T-cell (primary cell): ENCODE measurements around the gene FAM177A1. TPM values are rescaled to one million over a fixed set of nuclear protein-coding genes. Genes with fewer than 3 reads are reported as not detected.

ENCODE experiments used
- ATAC-seq, 4 experiments: fragments of 200-7000 bp in 3 of 4; fragments of 150-1000 bp in 1 of 4; cut with Tn5 transposase; replicated peaks in 1 of 4; 1 replicate in 3 of 4; 2 replicates in 1 of 4; pipeline ENCODE4 v1.10.0; 2021; ENCODE audit warnings: moderate library complexity in 3 of 4, mild to moderate bottlenecking in 2 of 4, moderate number of reproducible peaks in 1 of 4
- CTCF ChIA-PET, 2 donors: fragments of 300-600 bp; sonication (Branson Sonifier 250); formaldehyde crosslinking; loops; one replicate each; lab custom pipeline; 2022; ENCODE audit warnings: antibody characterized with exemption in 2 of 2; lab: Charles Lee
- POLR2A ChIA-PET, 2 donors: fragments of 300-600 bp; sonication (Branson Sonifier 250); formaldehyde crosslinking; loops; one replicate each; lab custom pipeline; 2022; ENCODE audit warnings: antibody characterized with exemption in 2 of 2; lab: Charles Lee
- DNase-seq, 35 experiments: peaks; one replicate each; pipeline versions ENCODE4 v3.0.0 to v3.0.0-alpha.2; 2013 to 2023
- H3K27ac ChIP-seq: one replicate; pipeline ENCODE4 v1.5.1; 2013; ENCODE audit warnings: low read length
- H3K27me3 ChIP-seq, 2 experiments: replicated peaks in 1 of 2; 1 replicate in 1 of 2; 2 replicates in 1 of 2; pipeline versions ENCODE4 v1.6.1 to v1.7.0; 2013; ENCODE audit warnings: low read length in 1 of 2, mixed read lengths in 1 of 2; ENCODE audit not compliant: control insufficient read depth in 2 of 2, insufficient read depth in 2 of 2; ENCODE audit errors: extremely low read depth in 1 of 2
- H3K36me3 ChIP-seq, 2 donors: 1 replicate in 1 of 2; 2 replicates in 1 of 2; pipeline versions ENCODE4 v1.6.1 to v1.7.0; 2013; ENCODE audit warnings: low read length in 1 of 2; ENCODE audit not compliant: control insufficient read depth in 2 of 2, insufficient read depth in 1 of 2; ENCODE audit errors: extremely low read depth in 1 of 2
- H3K4me1 ChIP-seq, 2 experiments: 1 replicate in 1 of 2; 2 replicates in 1 of 2; pipeline versions ENCODE4 v1.6.1 to v1.7.0; 2013; ENCODE audit warnings: low read length in 2 of 2, mixed read lengths in 1 of 2; ENCODE audit not compliant: insufficient read depth in 2 of 2, control insufficient read depth in 1 of 2; ENCODE audit errors: extremely low read depth in 1 of 2
- H3K4me3 ChIP-seq, 2 donors: 1 replicate in 1 of 2; 2 replicates in 1 of 2; pipeline versions ENCODE4 v1.5.1 to v1.7.0; 2013; ENCODE audit warnings: mild to moderate bottlenecking in 2 of 2, low read length in 1 of 2, moderate library complexity in 1 of 2; ENCODE audit not compliant: control insufficient read depth in 1 of 2; ENCODE audit errors: extremely low read depth in 1 of 2
- H3K9me3 ChIP-seq: 2 replicates; pipeline ENCODE4 v1.7.0; 2013
- H3K27ac Mint-ChIP-seq, 2 donors: one replicate each; pipeline ENCODE4 v1.8.0; 2020 to 2021; ENCODE audit warnings: mild to moderate bottlenecking in 2 of 2, mixed read lengths in 2 of 2
- H3K27me3 Mint-ChIP-seq, 2 donors: one replicate each; pipeline ENCODE4 v1.8.0; 2021 to 2022; ENCODE audit warnings: mixed read lengths in 2 of 2
- H3K36me3 Mint-ChIP-seq: one replicate; pipeline ENCODE4 v1.8.0; 2021; ENCODE audit warnings: mixed read lengths
- H3K4me1 Mint-ChIP-seq, 3 donors: one replicate each; pipeline ENCODE4 v1.8.0; 2020 to 2022; ENCODE audit warnings: mixed read lengths in 3 of 3, mild to moderate bottlenecking in 1 of 3
- H3K4me3 Mint-ChIP-seq, 3 donors: one replicate each; pipeline ENCODE4 v1.8.0; 2020 to 2022; ENCODE audit warnings: mild to moderate bottlenecking in 3 of 3, mixed read lengths in 3 of 3, moderate library complexity in 3 of 3
- H3K9me3 Mint-ChIP-seq, 3 donors: one replicate each; pipeline ENCODE4 v1.8.0; 2020 to 2022; ENCODE audit warnings: mixed read lengths in 3 of 3
- WGBS: methylation state at CpG from one replicate; pipeline ENCODE4 v1.1.5; 2013; ENCODE audit warnings: missing lambda C conversion rate; ENCODE audit not compliant: insufficient coverage; 5-methylcytosine and 5-hydroxymethylcytosine counted together
- total RNA-seq, 35 experiments: library from RNA in 6 of 35; stranded (reverse) in 6 of 35; fragments of 120-200 nt in 1 of 35; gene quantifications; one replicate each; pipeline versions ENCODE4 v1.2.1 to v1.2.4 and lab custom pipeline; 2013 to 2026

Gene FAM177A1
- total RNA-seq, 5 donors from 2014 or later (not counting 1 experiment from before 2014, with no cell fraction given), result 35.7 to 141 (median 38.7) TPM

GRCh38 chr14:35122696-35123387 lies 76.8 kb downstream of the FAM177A1 start:
- Histone ChIP-seq H3K27me3 (no peaks in the 10 kb centered on the region), H3K27ac (peak overlapping the region; percentile 99), H3K4me3 (peak overlapping the region; percentile 92 to 94), H3K4me1 (peaks cover 15 to 48% of the 10 kb centered on the region in 2 experiments), H3K9me3 (no peaks in the 10 kb centered on the region), H3K36me3 (peaks cover 0 to 13% of the 10 kb centered on the region in 2 donors)
- 0% methylated on average over 4 of the region's 23 CpGs for WGBS
- Mint-ChIP-seq H3K27me3 (no peaks in the 10 kb centered on the region), H3K4me3 (peak overlapping the region; percentile 98 to 99 (median 98)), H3K36me3 (peaks cover 19% of the 10 kb centered on the region), H3K9me3 (no peaks in the 10 kb centered on the region), H3K4me1 (peaks cover 72 to 79% (median 73%) of the 10 kb centered on the region in 3 donors), H3K27ac (peak overlapping the region; percentile 100)
- ChIA-PET POLR2A (interaction anchor here (0.5 to 3.9 kb wide), 8 partner anchors 12 to 293 kb away, joined by 3 to 35 read pairs (median 12); partner anchors contain the start of genes NFKBIA (in 2 of the 2) and FAM177A1 (in 1 of the 2)), CTCF (interaction anchor here in 1 of 2 donors (0.8 to 3.1 kb wide), 5 partner anchors 18 to 286 kb away, joined by 3 to 26 read pairs (median 8); partner anchors contain the start of genes FAM177A1, NFKBIA and SRP54)
- no peak for ATAC-seq
- peak in 2 of 35 experiments; percentile 4 to 7 for DNase-seq

- no peak for ATAC-seq
- peak in 1 of 35 experiments; percentile 9 for DNase-seq
- Mint-ChIP-seq H3K4me3 (peak overlapping the region; percentile 98 to 99 (median 98)), H3K36me3 (peaks cover 21% of the 10 kb centered on the region), H3K4me1 (peaks cover 72 to 79% (median 75%) of the 10 kb centered on the region in 3 donors), H3K27ac (peak overlapping the region; percentile 100), H3K27me3 (no peaks in the 10 kb centered on the region), H3K9me3 (no peaks in the 10 kb centered on the region)
- Histone ChIP-seq H3K9me3 (no peaks in the 10 kb centered on the region), H3K36me3 (peaks cover 0 to 14% of the 10 kb centered on the region in 2 donors), H3K27me3 (no peaks in the 10 kb centered on the region), H3K27ac (peak overlapping the region; percentile 99), H3K4me3 (peak overlapping the region; percentile 92 to 94), H3K4me1 (peaks cover 15 to 48% of the 10 kb centered on the region in 2 experiments)
- ChIA-PET CTCF (interaction anchor here (0.5 to 3.1 kb wide), 9 partner anchors 12 to 351 kb away, joined by 3 to 26 read pairs (median 5); partner anchors contain the start of genes FAM177A1 (in 1 of the 2), NFKBIA (in 1 of the 2) and SRP54 (in 1 of the 2)), POLR2A (interaction anchor here (0.5 to 3.9 kb wide), 11 partner anchors 10 to 584 kb away, joined by 3 to 35 read pairs (median 5); partner anchors contain the start of genes NFKBIA (in 2 of the 2), EAPP (in 1 of the 2) and FAM177A1 (in 1 of the 2))
- 70% methylated on average over 2 of the region's 3 CpGs for WGBS
Measured at GRCh38 chr14:35123388-35123703, 77.3 kb downstream of the FAM177A1 start.

GRCh38 chr14:35124127-35124526 lies 78.1 kb downstream of the FAM177A1 start:
- DNase-seq (no peak), ATAC-seq (no peak)
- Mint-ChIP-seq H3K4me1 (peaks cover 73 to 77% (median 76%) of the 10 kb centered on the region in 3 donors), H3K27me3 (no peaks in the 10 kb centered on the region), H3K36me3 (peaks cover 27% of the 10 kb centered on the region), H3K4me3 (peak overlapping the region; percentile 98 to 99 (median 98)), H3K9me3 (no peaks in the 10 kb centered on the region), H3K27ac (peak overlapping the region; percentile 100)
- H3K4me1 ChIP-seq, result peaks cover 15 to 44% of the 10 kb centered on the region in 2 experiments
- WGBS, result no CpG with 5 or more reads among the region's 1 CpG
- no peaks in the 10 kb centered on the region for H3K27me3 ChIP-seq
- CTCF ChIA-PET, result interaction anchor here (0.5 to 3.1 kb wide), 10 partner anchors 11 to 352 kb away, joined by 3 to 26 read pairs (median 4); partner anchors contain the start of genes FAM177A1 (in 1 of the 2), NFKBIA (in 1 of the 2) and SRP54 (in 1 of the 2)
- peaks cover 0 to 18% of the 10 kb centered on the region in 2 donors for H3K36me3 ChIP-seq
- POLR2A ChIA-PET, result interaction anchor here (0.5 to 3.9 kb wide), 11 partner anchors 11 to 292 kb away, joined by 3 to 35 read pairs (median 3); partner anchors contain the start of genes NFKBIA (in 2 of the 2) and FAM177A1 (in 1 of the 2)
- H3K27ac ChIP-seq, result no peak overlapping the region
- no peaks in the 10 kb centered on the region for H3K9me3 ChIP-seq
- no peak overlapping the region for H3K4me3 ChIP-seq

Other genes starting within 250 kb of the FAM177A1 start
- gene BAZ1A, start 170.9 kb upstream of the FAM177A1 start, total RNA-seq, result 10 to 100 TPM; 38.0 to 56.2 (median 44.6) TPM
- 10 to 100 TPM; 41.5 to 55.4 (median 41.9) TPM for gene SRP54, start 63.3 kb upstream of the FAM177A1 start, total RNA-seq
- gene PPP2R3C, start 75.7 kb downstream of the FAM177A1 start, total RNA-seq, result 10 to 100 TPM; 28.1 to 40.5 (median 32.9) TPM
- gene PRORP, start 76.3 kb downstream of the FAM177A1 start, total RNA-seq, result 10 to 100 TPM; 31.9 to 43.3 (median 35.9) TPM
- 100 to 1,000 TPM in 1 of 5 donors, 10 to 100 TPM in 4; 93.6 to 109 (median 96.9) TPM for gene PSMA6, start 246.1 kb downstream of the FAM177A1 start, total RNA-seq